Measurements from ENCODE around the gene MYO5C. TPM values are rescaled to one million over a fixed set of nuclear protein-coding genes. Genes with fewer than 3 reads are reported as not detected.

MYO5C gene
- total and polyA plus RNA-seq, 2 donors (not counting 3 experiments of a cell fraction or from before 2014, with no cell fraction given) = 7.5 to 19.4 TPM

GRCh38 chr15:52150043-52150825 is 145.4 kb downstream of the MYO5C start:
- POLR2A ChIA-PET = no interaction called here
- dilution Hi-C loops (cut with MboI; ENCODE audit: extremely low pct_ligation_motif_present, low sequenced_read_pairs) (no loop called here), intact Hi-C loops (cut with micrococcal nuclease) (no loop called here)
- H3K79me2 ChIP-seq (ENCODE audit: control insufficient read depth, insufficient read depth, low read length) = no peaks in the 10 kb centered on the region
- no peak overlapping the region for H3K9ac ChIP-seq (replicated peaks; ENCODE audit: extremely low read depth, insufficient read depth, low read length)
- no peak overlapping the region for H3K4me2 ChIP-seq (ENCODE audit: insufficient read depth, low read length)
- DNase-seq (ENCODE audit: low read depth, low spot score) (no peak), FAIRE-seq (no peak)
- H3K4me3 ChIP-seq (replicated peaks in 1 of 3; ENCODE audit: insufficient read depth in 1 of 3, low read depth in 1 of 3, low read length in 3 of 3) = no peak overlapping the region
- H3K4me1 ChIP-seq (ENCODE audit: control insufficient read depth, extremely low read depth, insufficient read depth, low read length) = no peaks in the 10 kb centered on the region
- H4K20me1 ChIP-seq (replicated peaks; ENCODE audit: control insufficient read depth, extremely low read depth, insufficient read depth, low read length) = no peaks in the 10 kb centered on the region
- H2AFZ ChIP-seq (ENCODE audit: low read depth, low read length) = no peak overlapping the region
- TF ChIP-seq, protein P1, sequence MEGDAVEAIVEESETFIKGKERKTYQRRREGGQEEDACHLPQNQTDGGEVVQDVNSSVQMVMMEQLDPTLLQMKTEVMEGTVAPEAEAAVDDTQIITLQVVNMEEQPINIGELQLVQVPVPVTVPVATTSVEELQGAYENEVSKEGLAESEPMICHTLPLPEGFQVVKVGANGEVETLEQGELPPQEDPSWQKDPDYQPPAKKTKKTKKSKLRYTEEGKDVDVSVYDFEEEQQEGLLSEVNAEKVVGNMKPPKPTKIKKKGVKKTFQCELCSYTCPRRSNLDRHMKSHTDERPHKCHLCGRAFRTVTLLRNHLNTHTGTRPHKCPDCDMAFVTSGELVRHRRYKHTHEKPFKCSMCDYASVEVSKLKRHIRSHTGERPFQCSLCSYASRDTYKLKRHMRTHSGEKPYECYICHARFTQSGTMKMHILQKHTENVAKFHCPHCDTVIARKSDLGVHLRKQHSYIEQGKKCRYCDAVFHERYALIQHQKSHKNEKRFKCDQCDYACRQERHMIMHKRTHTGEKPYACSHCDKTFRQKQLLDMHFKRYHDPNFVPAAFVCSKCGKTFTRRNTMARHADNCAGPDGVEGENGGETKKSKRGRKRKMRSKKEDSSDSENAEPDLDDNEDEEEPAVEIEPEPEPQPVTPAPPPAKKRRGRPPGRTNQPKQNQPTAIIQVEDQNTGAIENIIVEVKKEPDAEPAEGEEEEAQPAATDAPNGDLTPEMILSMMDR (IDR thresholded peaks at IDR 0.05; ENCODE audit: extremely low read depth in 1 of 2, insufficient read depth in 1 of 2, low read depth in 1 of 2, low read length in 2 of 2) = no peak
- TF ChIP-seq, protein P2, sequence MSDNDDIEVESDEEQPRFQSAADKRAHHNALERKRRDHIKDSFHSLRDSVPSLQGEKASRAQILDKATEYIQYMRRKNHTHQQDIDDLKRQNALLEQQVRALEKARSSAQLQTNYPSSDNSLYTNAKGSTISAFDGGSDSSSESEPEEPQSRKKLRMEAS (IDR thresholded peaks at IDR 0.05; ENCODE audit: insufficient read depth, insufficient read length) = no peak
- TF ChIP-seq POLR2A (IDR thresholded peaks at IDR 0.05; ENCODE audit: low read depth, low read length) (no peak), EZH2 (IDR thresholded peaks at IDR 0.05; ENCODE audit: borderline replicate concordance, low read depth, low read length, severe bottlenecking) (no peak), FOS (IDR thresholded peaks at IDR 0.05; ENCODE audit: borderline replicate concordance, insufficient read depth, low read length) (no peak), JUN (IDR thresholded peaks at IDR 0.05; ENCODE audit: borderline replicate concordance, insufficient read depth, insufficient read length, low read depth) (no peak), POLR2AphosphoS5 (IDR thresholded peaks at IDR 0.05; ENCODE audit: insufficient read depth, low read depth, low read length) (no peak), GATA2 (IDR thresholded peaks at IDR 0.05; ENCODE audit: insufficient read depth, insufficient read length, low read depth, low read length) (no peak), MYC (IDR thresholded peaks at IDR 0.05; ENCODE audit: low read depth, low read length) (no peak)
- no TSS peak for BruUV-seq (replicated peaks)
- CTCF ChIA-PET = interaction anchor here (0.8 to 1.1 kb wide), 2 partner anchors 58 to 71 kb away, joined by 3 read pairs; no protein-coding TSS in a partner anchor
- no peak overlapping the region for H3K27ac ChIP-seq (ENCODE audit: insufficient read depth, low read depth, low read length)
- no peaks in the 10 kb centered on the region for H3K9me3 ChIP-seq (replicated peaks; ENCODE audit: control insufficient read depth, insufficient read depth, low read length)
- H3K36me3 ChIP-seq (ENCODE audit: control insufficient read depth in 2 of 2, extremely low read depth in 1 of 2, insufficient read depth in 2 of 2, low read length in 2 of 2) = peaks cover 0 to 7% of the 10 kb centered on the region in 2 experiments
- no peaks in the 10 kb centered on the region for H3K27me3 ChIP-seq (ENCODE audit: control insufficient read depth in 2 of 2, insufficient read depth in 2 of 2, low read length in 2 of 2)
- no peaks in the 10 kb centered on the region for H3K9me1 ChIP-seq (replicated peaks; ENCODE audit: control insufficient read depth, extremely low read depth, insufficient read depth, low read length)
